Measurements from ENCODE around the gene RXRA. TPM values are rescaled to one million over a fixed set of nuclear protein-coding genes. Genes with fewer than 3 reads are reported as not detected.

Gene RXRA
- total and polyA plus RNA-seq, 4 donors: 41.5 to 116 (median 74.1) TPM

GRCh38 chr9:134436911-134437310, 110.7 kb downstream of the RXRA start:
- TF ChIP-seq JUND (IDR thresholded peaks at IDR 0.05): no peak
- TF ChIP-seq FOXA1 (IDR thresholded peaks at IDR 0.05): no peak
- no peak for TF ChIP-seq HNF4G (IDR thresholded peaks at IDR 0.05)
- no peak for TF ChIP-seq FOXA2 (IDR thresholded peaks at IDR 0.05)
- TF ChIP-seq SP1 (IDR thresholded peaks at IDR 0.05): no peak
- TF ChIP-seq NR2F2 (IDR thresholded peaks at IDR 0.05): no peak
- TF ChIP-seq EGR1 (IDR thresholded peaks at IDR 0.05; ENCODE audit: low read depth in 2 of 2): no peak
- no peak for TF ChIP-seq GABPA (IDR thresholded peaks at IDR 0.05 in 1 of 2, conservative IDR thresholded peaks at IDR 0.05 in 1 of 2)
- TF ChIP-seq, protein P1, sequence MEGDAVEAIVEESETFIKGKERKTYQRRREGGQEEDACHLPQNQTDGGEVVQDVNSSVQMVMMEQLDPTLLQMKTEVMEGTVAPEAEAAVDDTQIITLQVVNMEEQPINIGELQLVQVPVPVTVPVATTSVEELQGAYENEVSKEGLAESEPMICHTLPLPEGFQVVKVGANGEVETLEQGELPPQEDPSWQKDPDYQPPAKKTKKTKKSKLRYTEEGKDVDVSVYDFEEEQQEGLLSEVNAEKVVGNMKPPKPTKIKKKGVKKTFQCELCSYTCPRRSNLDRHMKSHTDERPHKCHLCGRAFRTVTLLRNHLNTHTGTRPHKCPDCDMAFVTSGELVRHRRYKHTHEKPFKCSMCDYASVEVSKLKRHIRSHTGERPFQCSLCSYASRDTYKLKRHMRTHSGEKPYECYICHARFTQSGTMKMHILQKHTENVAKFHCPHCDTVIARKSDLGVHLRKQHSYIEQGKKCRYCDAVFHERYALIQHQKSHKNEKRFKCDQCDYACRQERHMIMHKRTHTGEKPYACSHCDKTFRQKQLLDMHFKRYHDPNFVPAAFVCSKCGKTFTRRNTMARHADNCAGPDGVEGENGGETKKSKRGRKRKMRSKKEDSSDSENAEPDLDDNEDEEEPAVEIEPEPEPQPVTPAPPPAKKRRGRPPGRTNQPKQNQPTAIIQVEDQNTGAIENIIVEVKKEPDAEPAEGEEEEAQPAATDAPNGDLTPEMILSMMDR (IDR thresholded peaks at IDR 0.05; ENCODE audit: low read depth, low read length, missing input control): no peak
- TF ChIP-seq, protein P2, sequence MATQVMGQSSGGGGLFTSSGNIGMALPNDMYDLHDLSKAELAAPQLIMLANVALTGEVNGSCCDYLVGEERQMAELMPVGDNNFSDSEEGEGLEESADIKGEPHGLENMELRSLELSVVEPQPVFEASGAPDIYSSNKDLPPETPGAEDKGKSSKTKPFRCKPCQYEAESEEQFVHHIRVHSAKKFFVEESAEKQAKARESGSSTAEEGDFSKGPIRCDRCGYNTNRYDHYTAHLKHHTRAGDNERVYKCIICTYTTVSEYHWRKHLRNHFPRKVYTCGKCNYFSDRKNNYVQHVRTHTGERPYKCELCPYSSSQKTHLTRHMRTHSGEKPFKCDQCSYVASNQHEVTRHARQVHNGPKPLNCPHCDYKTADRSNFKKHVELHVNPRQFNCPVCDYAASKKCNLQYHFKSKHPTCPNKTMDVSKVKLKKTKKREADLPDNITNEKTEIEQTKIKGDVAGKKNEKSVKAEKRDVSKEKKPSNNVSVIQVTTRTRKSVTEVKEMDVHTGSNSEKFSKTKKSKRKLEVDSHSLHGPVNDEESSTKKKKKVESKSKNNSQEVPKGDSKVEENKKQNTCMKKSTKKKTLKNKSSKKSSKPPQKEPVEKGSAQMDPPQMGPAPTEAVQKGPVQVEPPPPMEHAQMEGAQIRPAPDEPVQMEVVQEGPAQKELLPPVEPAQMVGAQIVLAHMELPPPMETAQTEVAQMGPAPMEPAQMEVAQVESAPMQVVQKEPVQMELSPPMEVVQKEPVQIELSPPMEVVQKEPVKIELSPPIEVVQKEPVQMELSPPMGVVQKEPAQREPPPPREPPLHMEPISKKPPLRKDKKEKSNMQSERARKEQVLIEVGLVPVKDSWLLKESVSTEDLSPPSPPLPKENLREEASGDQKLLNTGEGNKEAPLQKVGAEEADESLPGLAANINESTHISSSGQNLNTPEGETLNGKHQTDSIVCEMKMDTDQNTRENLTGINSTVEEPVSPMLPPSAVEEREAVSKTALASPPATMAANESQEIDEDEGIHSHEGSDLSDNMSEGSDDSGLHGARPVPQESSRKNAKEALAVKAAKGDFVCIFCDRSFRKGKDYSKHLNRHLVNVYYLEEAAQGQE (IDR thresholded peaks at IDR 0.05): no peak
- no peak for TF ChIP-seq TAF1 (conservative IDR thresholded peaks at IDR 0.05)
- TF ChIP-seq ATF3 (IDR thresholded peaks at IDR 0.05): no peak
- H3K27ac ChIP-seq (ENCODE audit: low read depth in 1 of 2, low read length in 2 of 2): peak overlapping the region; percentile 87 to 89
- peaks cover 0 to 17% (median 13%) of the 10 kb centered on the region in 4 donors for H3K36me3 ChIP-seq (ENCODE audit: control insufficient read depth in 4 of 4, insufficient read depth in 3 of 4, low read depth in 1 of 4, low read length in 3 of 4)
- H3K9me3 ChIP-seq (ENCODE audit: control insufficient read depth in 4 of 4, low read length in 3 of 4): no peaks in the 10 kb centered on the region
- WGBS: 75% methylated on average over 13 of the region's 13 CpGs
- no peak for DNase-seq (ENCODE audit: low spot score)
- H3K4me3 ChIP-seq (ENCODE audit: low read depth in 1 of 3, low read length in 3 of 3): no peak overlapping the region
- H3K27me3 ChIP-seq (ENCODE audit: control insufficient read depth in 4 of 4, insufficient read depth in 4 of 4, low read length in 3 of 4): no peaks in the 10 kb centered on the region
- H3K4me1 ChIP-seq (ENCODE audit: control insufficient read depth in 4 of 4, insufficient read depth in 4 of 4, low read length in 3 of 4): peaks cover 30 to 87% (median 58%) of the 10 kb centered on the region in 4 donors
- H3K9ac ChIP-seq (ENCODE audit: low read depth in 1 of 2, low read length in 2 of 2): peak overlapping the region; percentile 8 to 56

DNA sequence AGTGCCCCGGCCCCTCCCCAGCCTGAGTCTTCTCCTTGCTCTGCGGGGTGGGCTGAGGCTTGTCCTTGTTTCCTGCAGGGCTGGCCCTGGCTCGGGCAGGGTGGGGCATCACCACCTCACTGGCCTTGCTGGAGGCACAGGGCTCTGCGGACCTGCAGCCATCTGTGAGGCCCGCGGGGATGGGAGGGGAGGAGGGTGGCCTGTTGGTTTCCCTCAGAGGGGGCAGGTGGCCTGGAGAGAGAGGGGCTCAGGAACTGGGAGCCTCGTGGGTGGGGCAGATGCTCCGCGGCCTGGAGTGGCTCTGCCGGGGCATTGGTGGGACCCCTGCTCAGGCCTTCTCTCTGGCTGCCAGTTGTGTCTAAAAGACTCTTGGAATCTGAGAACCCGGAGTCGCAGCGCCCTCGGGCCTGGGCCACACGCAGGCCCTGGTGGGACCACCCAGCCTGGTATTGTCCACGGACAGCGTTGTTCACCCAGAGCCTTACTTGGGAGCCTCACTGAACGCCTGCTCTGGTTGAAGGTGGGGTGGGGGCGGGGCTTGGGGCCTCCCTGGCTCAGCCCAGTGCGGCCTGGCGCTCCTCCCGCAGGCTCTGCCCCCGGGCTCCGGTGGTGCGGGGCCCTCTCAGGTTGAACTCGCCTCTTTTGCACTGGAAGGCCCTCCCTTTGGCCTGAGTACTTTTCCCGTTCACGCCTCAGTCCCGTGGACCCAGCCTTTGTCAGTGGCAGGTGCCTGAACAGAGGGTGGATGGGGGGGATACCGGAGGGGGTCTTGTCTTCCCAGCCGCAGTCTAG, 111.3 kb downstream of the RXRA start:
- peaks cover 28 to 86% (median 60%) of the 10 kb centered on the region in 4 donors for H3K4me1 ChIP-seq (ENCODE audit: control insufficient read depth in 4 of 4, insufficient read depth in 4 of 4, low read length in 3 of 4)
- no peak overlapping the region for H3K4me3 ChIP-seq (ENCODE audit: low read depth in 1 of 3, low read length in 3 of 3)
- DNase-seq (ENCODE audit: low spot score): peak; percentile 52
- TF ChIP-seq ATF3 (IDR thresholded peaks at IDR 0.05) (no peak), EGR1 (IDR thresholded peaks at IDR 0.05; ENCODE audit: low read depth in 2 of 2) (no peak), RXRA (IDR thresholded peaks at IDR 0.05) (peak in 1 of 2 donors; percentile 14), GABPA (IDR thresholded peaks at IDR 0.05 in 1 of 2, conservative IDR thresholded peaks at IDR 0.05 in 1 of 2) (no peak), HNF4A (conservative IDR thresholded peaks at IDR 0.05) (peak in 1 of 2 donors; percentile 5), FOXA2 (IDR thresholded peaks at IDR 0.05) (no peak)
- H3K27me3 ChIP-seq (ENCODE audit: control insufficient read depth in 4 of 4, insufficient read depth in 4 of 4, low read length in 3 of 4): no peaks in the 10 kb centered on the region
- H3K9me3 ChIP-seq (ENCODE audit: control insufficient read depth in 4 of 4, low read length in 3 of 4): no peaks in the 10 kb centered on the region
- peaks cover 0 to 17% (median 13%) of the 10 kb centered on the region in 4 donors for H3K36me3 ChIP-seq (ENCODE audit: control insufficient read depth in 4 of 4, insufficient read depth in 3 of 4, low read depth in 1 of 4, low read length in 3 of 4)
- H3K9ac ChIP-seq (ENCODE audit: low read depth in 1 of 2, low read length in 2 of 2): no peak overlapping the region
- H3K27ac ChIP-seq (ENCODE audit: low read depth in 1 of 2, low read length in 2 of 2): peak overlapping the region; percentile 87 to 89
- 52% methylated on average over 31 of the region's 31 CpGs for WGBS
